Measurements from ENCODE around the gene GAL3ST1.

The GAL3ST1 gene

GRCh38 chr22:30531651-30532608 is 42.5 kb downstream of the GAL3ST1 start:
- no peak for DNase-seq

- DNase-seq = no peak
Observed at GRCh38 chr22:30526656-30527055, 47.8 kb downstream of the GAL3ST1 start.

- no peak for DNase-seq
Observed at GRCh38 chr22:30523646-30524489, 50.6 kb downstream of the GAL3ST1 start.

GRCh38 chr22:30521368-30522156 is 52.9 kb downstream of the GAL3ST1 start:
- no peak for DNase-seq

- no peak for DNase-seq
Observed at GRCh38 chr22:30519842-30520425, 54.5 kb downstream of the GAL3ST1 start.

- DNase-seq = no peak
Observed at GRCh38 chr22:30516731-30517130, 57.7 kb downstream of the GAL3ST1 start.

GRCh38 chr22:30516273-30516672 is 58.2 kb downstream of the GAL3ST1 start:
- no peak for DNase-seq

- peak; percentile 15 for DNase-seq
Observed at GRCh38 chr22:30514252-30514651, 60.2 kb downstream of the GAL3ST1 start.

- DNase-seq = no peak
Observed at GRCh38 chr22:30513462-30513861, 61.0 kb downstream of the GAL3ST1 start.

GRCh38 chr22:30511911-30512310 is 62.6 kb downstream of the GAL3ST1 start:
- no peak for DNase-seq

- no peak for DNase-seq
Observed at GRCh38 chr22:30511109-30511508, 63.4 kb downstream of the GAL3ST1 start.

- no peak for DNase-seq
Observed at GRCh38 chr22:30508216-30508615, 66.2 kb downstream of the GAL3ST1 start.

GRCh38 chr22:30507670-30508069 is 66.8 kb downstream of the GAL3ST1 start:
- no peak for DNase-seq

GRCh38 chr22:30506507-30506968 is 67.9 kb downstream of the GAL3ST1 start:
- no peak for DNase-seq

Measured in eye (tissue), 1 donor.